NCI-H82 treated with DMSO at 0.1 percent for 48 hours (cell line): ENCODE measurements around the gene DIP2B.
"Not testable (repeated sequence)": the region's sequence is repeated elsewhere in the genome, so short reads cannot be mapped to it uniquely, and the experiment has no call there.

Source experiments
- DNase-seq: peaks from one replicate; lab custom pipeline; 2025; ENCODE audit not compliant: unreplicated experiment; lab: John Stamatoyannopoulos, UW

DIP2B gene

GRCh38 chr12:50764286-50765094 is 259.7 kb downstream of the DIP2B start:
- DNase-seq, result no peak

- peak; percentile 30 for DNase-seq
Measured at GRCh38 chr12:50765095-50765911, 260.5 kb downstream of the DIP2B start.

GRCh38 chr12:50768391-50768790 is 263.6 kb downstream of the DIP2B start:
- peak; percentile 39 for DNase-seq

GRCh38 chr12:50768813-50769212 is 264.0 kb downstream of the DIP2B start:
- not testable (repeated sequence) for DNase-seq

GRCh38 chr12:50771409-50771808 is 266.6 kb downstream of the DIP2B start:
- DNase-seq, result no peak

GRCh38 chr12:50772470-50772869 is 267.7 kb downstream of the DIP2B start:
- DNase-seq, result no peak

GRCh38 chr12:50772877-50773276 is 268.1 kb downstream of the DIP2B start:
- no peak for DNase-seq

GRCh38 chr12:50775251-50775650 is 270.5 kb downstream of the DIP2B start:
- no peak for DNase-seq

- no peak for DNase-seq
Measured at GRCh38 chr12:50776749-50777728, 272.3 kb downstream of the DIP2B start.

- no peak for DNase-seq
Measured at GRCh38 chr12:50778663-50779590, 274.1 kb downstream of the DIP2B start.

GRCh38 chr12:50780013-50780412 is 275.2 kb downstream of the DIP2B start:
- DNase-seq, result no peak

GRCh38 chr12:50784501-50784900 is 279.7 kb downstream of the DIP2B start:
- DNase-seq, result no peak

GRCh38 chr12:50785406-50786001 is 280.7 kb downstream of the DIP2B start:
- no peak for DNase-seq

GRCh38 chr12:50786498-50787231 is 281.9 kb downstream of the DIP2B start:
- DNase-seq, result no peak

GRCh38 chr12:50787618-50788017 is 282.8 kb downstream of the DIP2B start:
- no peak for DNase-seq

- DNase-seq, result no peak
Measured at GRCh38 chr12:50788561-50788960, 283.8 kb downstream of the DIP2B start.

- no peak for DNase-seq
Measured at GRCh38 chr12:50790081-50790480, 285.3 kb downstream of the DIP2B start.
